ENCODE results near the gene TBX18. TPM values are rescaled to one million over a fixed set of nuclear protein-coding genes. Genes with fewer than 3 reads are reported as not detected.

Gene TBX18
- total RNA-seq, 1 experiment from 2014 or later, result 14.4 TPM

DNA sequence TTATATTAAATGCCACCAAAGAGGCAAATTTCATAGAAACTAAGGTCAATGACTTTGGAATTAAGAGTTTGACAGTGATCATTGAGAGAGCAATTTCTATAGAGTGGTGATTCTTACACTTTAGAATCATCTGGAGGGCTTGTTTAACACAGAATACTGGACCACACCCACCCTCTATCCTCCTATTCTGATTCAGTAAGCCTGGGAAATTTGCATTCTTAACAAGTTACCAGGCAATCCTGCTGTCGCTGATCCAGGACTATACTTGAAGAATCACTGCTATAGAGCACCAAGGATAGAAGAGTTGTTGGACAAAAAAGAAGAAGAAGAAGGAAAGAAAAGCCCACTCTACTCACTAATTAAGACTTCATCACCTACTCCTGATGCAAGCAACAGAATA lies 21.3 kb upstream of the TBX18 start (continued):
- TF ChIP-seq, protein P1, sequence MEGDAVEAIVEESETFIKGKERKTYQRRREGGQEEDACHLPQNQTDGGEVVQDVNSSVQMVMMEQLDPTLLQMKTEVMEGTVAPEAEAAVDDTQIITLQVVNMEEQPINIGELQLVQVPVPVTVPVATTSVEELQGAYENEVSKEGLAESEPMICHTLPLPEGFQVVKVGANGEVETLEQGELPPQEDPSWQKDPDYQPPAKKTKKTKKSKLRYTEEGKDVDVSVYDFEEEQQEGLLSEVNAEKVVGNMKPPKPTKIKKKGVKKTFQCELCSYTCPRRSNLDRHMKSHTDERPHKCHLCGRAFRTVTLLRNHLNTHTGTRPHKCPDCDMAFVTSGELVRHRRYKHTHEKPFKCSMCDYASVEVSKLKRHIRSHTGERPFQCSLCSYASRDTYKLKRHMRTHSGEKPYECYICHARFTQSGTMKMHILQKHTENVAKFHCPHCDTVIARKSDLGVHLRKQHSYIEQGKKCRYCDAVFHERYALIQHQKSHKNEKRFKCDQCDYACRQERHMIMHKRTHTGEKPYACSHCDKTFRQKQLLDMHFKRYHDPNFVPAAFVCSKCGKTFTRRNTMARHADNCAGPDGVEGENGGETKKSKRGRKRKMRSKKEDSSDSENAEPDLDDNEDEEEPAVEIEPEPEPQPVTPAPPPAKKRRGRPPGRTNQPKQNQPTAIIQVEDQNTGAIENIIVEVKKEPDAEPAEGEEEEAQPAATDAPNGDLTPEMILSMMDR (IDR thresholded peaks at IDR 0.05 in 2 of 3, conservative IDR thresholded peaks at IDR 0.05 in 1 of 3; ENCODE audit: borderline replicate concordance in 1 of 3, insufficient read depth in 1 of 3, low read depth in 2 of 3, low read length in 2 of 3), result no peak
- TF ChIP-seq POLR2A (IDR thresholded peaks at IDR 0.05; ENCODE audit: borderline replicate concordance, extremely low read depth, insufficient read depth, insufficient read length), result no peak

DNA sequence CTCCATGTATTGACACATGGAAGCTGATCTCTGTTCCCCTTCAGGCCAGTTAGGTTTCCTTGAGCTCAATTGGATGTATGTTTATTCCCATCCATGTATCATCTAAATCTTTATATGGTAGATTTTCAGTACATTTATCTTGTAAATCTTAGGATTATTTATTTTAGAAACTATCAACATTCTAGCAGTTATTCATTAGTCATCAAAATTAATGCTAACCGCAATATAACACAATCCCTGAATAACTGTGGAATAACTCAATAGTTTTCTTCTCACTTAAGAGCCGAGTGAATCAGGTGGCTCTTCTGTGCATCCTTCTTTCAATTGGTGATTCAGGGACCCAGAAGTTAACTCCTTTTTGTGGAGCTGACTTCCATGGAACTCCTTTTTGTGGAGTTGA lies 15.5 kb upstream of the TBX18 start:
- Histone ChIP-seq H3K4me1 (ENCODE audit: control insufficient read depth in 1 of 2, insufficient read depth in 2 of 2, low read length in 2 of 2) (peaks cover 0 to 2% of the 10 kb centered on the region in 2 experiments; a peak in 1 of 4 replicates), H3K4me3 (replicated peaks in 1 of 2; ENCODE audit: low read depth in 1 of 2, low read length in 2 of 2) (no peak overlapping the region), H3K9ac (ENCODE audit: low read length) (no peak overlapping the region), H3K9me3 (ENCODE audit: control insufficient read depth in 1 of 2, insufficient read depth in 1 of 2, low read depth in 1 of 2, low read length in 2 of 2) (no peaks in the 10 kb centered on the region), H3K27ac (ENCODE audit: low read depth, low read length) (no peak overlapping the region), H4K20me1 (ENCODE audit: insufficient read depth) (no peaks in the 10 kb centered on the region), H3K36me3 (ENCODE audit: control insufficient read depth in 1 of 2, insufficient read depth in 2 of 2, low read length in 2 of 2) (no peaks in the 10 kb centered on the region), H2AFZ (ENCODE audit: low read depth, low read length, poor library complexity, severe bottlenecking) (no peak overlapping the region), H3K79me2 (ENCODE audit: insufficient read depth, low read length) (no peaks in the 10 kb centered on the region), H3K9me2 (ENCODE audit: insufficient read depth) (no peaks in the 10 kb centered on the region), H3K4me2 (ENCODE audit: low read length) (no peak overlapping the region), H3K27me3 (ENCODE audit: insufficient read depth, low read length) (peaks cover 9% of the 10 kb centered on the region; the same call in 1 of the 2 replicates)
- DNase-seq (ENCODE audit: low read depth, low spot score) (no peak), ATAC-seq (no peak)
- TF ChIP-seq, protein P2, sequence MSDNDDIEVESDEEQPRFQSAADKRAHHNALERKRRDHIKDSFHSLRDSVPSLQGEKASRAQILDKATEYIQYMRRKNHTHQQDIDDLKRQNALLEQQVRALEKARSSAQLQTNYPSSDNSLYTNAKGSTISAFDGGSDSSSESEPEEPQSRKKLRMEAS (IDR thresholded peaks at IDR 0.05), result no peak
- TF ChIP-seq ELF1 (IDR thresholded peaks at IDR 0.05; ENCODE audit: borderline replicate concordance, low read depth) (no peak), TCF7L2 (IDR thresholded peaks at IDR 0.05; ENCODE audit: borderline replicate concordance, extremely low read depth, insufficient read depth, insufficient read length) (no peak), EGR1 (IDR thresholded peaks at IDR 0.05; ENCODE audit: low read depth) (no peak), ZNF274 (IDR thresholded peaks at IDR 0.05; ENCODE audit: low read depth, low read length) (no peak), EZH2phosphoT487 (IDR thresholded peaks at IDR 0.05; ENCODE audit: borderline replicate concordance) (no peak), FOSL1 (IDR thresholded peaks at IDR 0.05; ENCODE audit: low read depth) (no peak), RAD21 (IDR thresholded peaks at IDR 0.05; ENCODE audit: low read depth) (no peak), SIN3A (IDR thresholded peaks at IDR 0.05; ENCODE audit: low read depth) (no peak), CEBPB (IDR thresholded peaks at IDR 0.05; ENCODE audit: low read depth) (no peak), EZH2 (IDR thresholded peaks at IDR 0.05) (no peak), JUND (IDR thresholded peaks at IDR 0.05) (no peak), ZFX (IDR thresholded peaks at IDR 0.05) (no peak), POLR2AphosphoS5 (IDR thresholded peaks at IDR 0.05; ENCODE audit: low read depth, low read length) (no peak), POLR2A (IDR thresholded peaks at IDR 0.05; ENCODE audit: borderline replicate concordance, extremely low read depth, insufficient read depth, insufficient read length) (no peak), SP1 (IDR thresholded peaks at IDR 0.05; ENCODE audit: low read depth) (no peak)
- TF ChIP-seq, protein P3, sequence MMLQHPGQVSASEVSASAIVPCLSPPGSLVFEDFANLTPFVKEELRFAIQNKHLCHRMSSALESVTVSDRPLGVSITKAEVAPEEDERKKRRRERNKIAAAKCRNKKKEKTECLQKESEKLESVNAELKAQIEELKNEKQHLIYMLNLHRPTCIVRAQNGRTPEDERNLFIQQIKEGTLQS (IDR thresholded peaks at IDR 0.05), result no peak
- ChIA-PET CTCF (interaction anchor here (1.2 to 1.7 kb wide), 2 partner anchors 351 to 358 kb away, joined by 4 to 6 read pairs; no protein-coding TSS in a partner anchor), POLR2A (no interaction called here), RAD21 (ENCODE audit: low non-redundant PET in 1 of 2, low total read pairs in 2 of 2, uncharacterized antibody in 2 of 2, unreplicated experiment in 2 of 2) (no interaction called here)
- no TSS peak for BruUV-seq (replicated peaks)
- intact Hi-C loops (cut with micrococcal nuclease), result loop anchor here (10.0 kb wide), 1 partner anchor 355 kb away; no protein-coding TSS in a partner anchor

Measured in HCT116 (cell line).